H9 (cell line): ENCODE data around the gene SLCO3A1. TPM values are rescaled to one million over a fixed set of nuclear protein-coding genes. Genes with fewer than 3 reads are reported as not detected.

ENCODE experiments used
- DNase-seq: peaks from one replicate; pipeline ENCODE4 v3.0.0-alpha.2; 2017
- H2AFZ ChIP-seq: one replicate; pipeline ENCODE4 v1.6.1; 2013; ENCODE audit warnings: mild to moderate bottlenecking, low read length, control low read depth, moderate library complexity
- H2AK5ac ChIP-seq: 2 replicates; pipeline ENCODE4 v1.6.1; 2013; ENCODE audit warnings: low read length, control low read depth, mixed read lengths; ENCODE audit not compliant: insufficient read length
- H2BK120ac ChIP-seq: one replicate; pipeline ENCODE4 v1.6.1; 2013; ENCODE audit warnings: low read depth, mild to moderate bottlenecking, low read length, control low read depth, inconsistent platforms; ENCODE audit not compliant: poor library complexity, severe bottlenecking
- H2BK12ac ChIP-seq: 2 replicates; pipeline ENCODE4 v1.6.1; 2013; ENCODE audit warnings: low read length, control low read depth, mixed read lengths, low read depth; ENCODE audit not compliant: insufficient read length
- H2BK15ac ChIP-seq: 2 replicates; pipeline ENCODE4 v1.6.1; 2013; ENCODE audit warnings: low read depth, low read length, control low read depth
- H2BK20ac ChIP-seq: one replicate; pipeline ENCODE4 v1.6.1; 2013; ENCODE audit warnings: low read depth, mild to moderate bottlenecking, low read length, control low read depth, inconsistent platforms; ENCODE audit not compliant: poor library complexity, severe bottlenecking
- H2BK5ac ChIP-seq: 2 replicates; pipeline ENCODE4 v1.6.1; 2013; ENCODE audit warnings: low read length, control low read depth, mixed read lengths; ENCODE audit not compliant: insufficient read length
- H3K14ac ChIP-seq: 2 replicates; pipeline ENCODE4 v1.6.1; 2013; ENCODE audit warnings: low read length, control low read depth; ENCODE audit not compliant: insufficient read depth
- H3K18ac ChIP-seq: 2 replicates; pipeline ENCODE4 v1.6.1; 2013; ENCODE audit warnings: low read depth, mild to moderate bottlenecking, mixed read lengths, low read length, control low read depth; ENCODE audit not compliant: insufficient read length
- H3K23ac ChIP-seq: 2 replicates; pipeline ENCODE4 v1.6.1; 2013; ENCODE audit warnings: low read length, control low read depth, mixed read lengths, low read depth; ENCODE audit not compliant: insufficient read length
- H3K23me2 ChIP-seq: 2 replicates; pipeline ENCODE4 v1.6.1; 2013; ENCODE audit warnings: low read depth, mild to moderate bottlenecking, mixed read lengths, low read length, control low read depth; ENCODE audit not compliant: insufficient read length, poor library complexity, severe bottlenecking
- H3K27ac ChIP-seq: 2 replicates; pipeline ENCODE4 v1.5.1; 2013; ENCODE audit warnings: low read length, control low read depth, mixed read lengths, low read depth; ENCODE audit not compliant: insufficient read length
- H3K27me3 ChIP-seq: 2 replicates; pipeline ENCODE4 v1.6.1; 2013; ENCODE audit warnings: low read length, control low read depth, inconsistent platforms; ENCODE audit not compliant: insufficient read depth
- H3K4ac ChIP-seq: 2 replicates; pipeline ENCODE4 v1.6.1; 2013; ENCODE audit warnings: low read depth, mild to moderate bottlenecking, control low read depth, inconsistent platforms, low read length, moderate library complexity
- H3K4me1 ChIP-seq: 2 replicates; pipeline ENCODE4 v1.6.1; 2013; ENCODE audit warnings: low read length, control low read depth, inconsistent platforms; ENCODE audit not compliant: insufficient read depth
- H3K4me2 ChIP-seq: 2 replicates; pipeline ENCODE4 v1.6.1; 2013; ENCODE audit warnings: low read length, control low read depth, mixed read lengths; ENCODE audit not compliant: insufficient read length, insufficient read depth
- H3K56ac ChIP-seq: 2 replicates; pipeline ENCODE4 v1.6.1; 2013; ENCODE audit warnings: low read depth, mild to moderate bottlenecking, mixed read lengths, low read length, control low read depth; ENCODE audit not compliant: insufficient read length
- H3K79me1 ChIP-seq: 2 replicates; pipeline ENCODE4 v1.6.1; 2013; ENCODE audit warnings: low read depth, mild to moderate bottlenecking, moderate library complexity, low read length, control low read depth, inconsistent platforms; ENCODE audit not compliant: insufficient read depth, poor library complexity, severe bottlenecking
- H3K79me2 ChIP-seq: 2 replicates; pipeline ENCODE4 v1.6.1; 2013; ENCODE audit warnings: low read length, control low read depth, inconsistent platforms; ENCODE audit not compliant: insufficient read depth
- H3K9ac ChIP-seq: 2 replicates; pipeline ENCODE4 v1.6.1; 2013; ENCODE audit warnings: low read length, control low read depth, mixed read lengths; ENCODE audit not compliant: insufficient read length; ENCODE audit errors: extremely low read depth
- H3K9me3 ChIP-seq: one replicate; pipeline ENCODE4 v1.6.1; 2013; ENCODE audit warnings: low read depth, low read length, inconsistent platforms; ENCODE audit not compliant: control insufficient read depth
- H3T11ph ChIP-seq: one replicate; pipeline ENCODE4 v1.6.1; 2013; ENCODE audit warnings: mild to moderate bottlenecking, low read length, control low read depth, inconsistent platforms
- H4K20me1 ChIP-seq: one replicate; pipeline ENCODE4 v1.6.1; 2013; ENCODE audit not compliant: control insufficient read depth, insufficient read length, insufficient read depth
- H4K5ac ChIP-seq: 2 replicates; pipeline ENCODE4 v1.6.1; 2013; ENCODE audit warnings: low read depth, mild to moderate bottlenecking, mixed read lengths, low read length, control low read depth; ENCODE audit not compliant: insufficient read length
- H4K8ac ChIP-seq: replicated peaks from 2 replicates; pipeline ENCODE4 v1.6.1; 2013; ENCODE audit warnings: low read length, control low read depth, mixed read lengths, low read depth; ENCODE audit not compliant: insufficient read length
- H4K91ac ChIP-seq: 2 replicates; pipeline ENCODE4 v1.6.1; 2013; ENCODE audit warnings: low read depth, mild to moderate bottlenecking, moderate library complexity, mixed read lengths, low read length, control low read depth; ENCODE audit not compliant: insufficient read length
- H3K27ac Mint-ChIP-seq, 3 experiments: 2 replicates in 2 of 3; 3 replicates in 1 of 3; pipeline ENCODE4 v1.8.0; 2020 to 2021; ENCODE audit warnings: mixed read lengths in 3 of 3, mild to moderate bottlenecking in 1 of 3, moderate library complexity in 1 of 3
- H3K27me3 Mint-ChIP-seq: 2 replicates; pipeline ENCODE4 v1.8.0; 2021; ENCODE audit warnings: low read depth, mild to moderate bottlenecking, moderate library complexity, mixed read lengths
- H3K36me3 Mint-ChIP-seq, 3 experiments: 2 replicates in 2 of 3; 3 replicates in 1 of 3; pipeline ENCODE4 v1.8.0; 2020 to 2021; ENCODE audit warnings: low read depth in 3 of 3, mixed read lengths in 3 of 3; ENCODE audit not compliant: insufficient read depth in 1 of 3
- H3K4me1 Mint-ChIP-seq, 2 experiments: 2 replicates each; pipeline ENCODE4 v1.8.0; 2020; ENCODE audit warnings: mixed read lengths in 2 of 2
- H3K4me3 Mint-ChIP-seq, 2 experiments: 2 replicates in 1 of 2; 3 replicates in 1 of 2; pipeline ENCODE4 v1.8.0; 2020 to 2021; ENCODE audit warnings: mild to moderate bottlenecking in 2 of 2, mixed read lengths in 2 of 2, moderate library complexity in 1 of 2
- H3K9me3 Mint-ChIP-seq, 2 experiments: 2 replicates in 1 of 2; 3 replicates in 1 of 2; pipeline ENCODE4 v1.8.0; 2020; ENCODE audit warnings: mild to moderate bottlenecking in 2 of 2, mixed read lengths in 2 of 2, moderate library complexity in 1 of 2
- WGBS: extraction: QIAGEN DNeasy Blood & Tissue Kit; methylation state at CpG from one replicate; pipeline ENCODE4 v1.1.7; 2013; ENCODE audit warnings: missing lambda C conversion rate, low lambda C conversion rate, mixed read lengths; ENCODE audit not compliant: insufficient read length; ENCODE audit errors: extremely low coverage; 5-methylcytosine and 5-hydroxymethylcytosine counted together
- total RNA-seq: library from RNA; stranded (reverse); gene quantifications from 2 replicates; pipeline ENCODE4 v1.2.1, GENCODE V29; 2021
- TF ChIP-seq, protein P1 (sequence below): fragments of 200-600 bp; sonication (generic); conservative IDR thresholded peaks from 3 replicates; pipeline ENCODE4 v1.8.0; 2021; ENCODE audit warnings: antibody characterized with exemption, mild to moderate bottlenecking

The SLCO3A1 gene
- total RNA-seq, 1 experiment from 2014 or later: 9.4 TPM

DNA sequence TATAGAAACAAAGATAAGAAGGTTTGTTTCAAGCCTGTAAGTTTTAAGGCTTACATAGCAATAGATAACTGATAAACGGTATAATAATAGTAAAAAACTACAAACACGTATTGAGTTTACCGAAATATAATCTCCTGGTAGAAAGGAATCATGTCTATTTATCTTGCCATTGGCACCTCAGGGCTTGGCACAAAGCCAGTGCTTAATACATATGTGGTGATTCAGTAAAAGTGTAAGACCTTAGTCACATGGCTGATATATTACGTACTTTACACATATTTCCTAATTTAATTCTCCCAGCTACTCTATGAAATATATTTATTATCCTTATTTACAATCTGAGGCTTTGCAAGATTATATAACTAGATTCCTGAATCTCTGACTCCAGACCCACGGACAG, 32.0 kb upstream of the SLCO3A1 start:
- Histone ChIP-seq H3K27me3 (no peaks in the 10 kb centered on the region), H3K23me2 (no peaks in the 10 kb centered on the region), H3K4me2 (no peak overlapping the region), H3K18ac (no peak overlapping the region), H3K9ac (no peak overlapping the region), H3K79me1 (no peaks in the 10 kb centered on the region), H4K8ac (no peak overlapping the region), H3K4ac (no peak overlapping the region), H2AK5ac (no peak overlapping the region), H4K20me1 (no peaks in the 10 kb centered on the region), H2BK20ac (no peak overlapping the region), H4K91ac (no peak overlapping the region), H3K23ac (no peak overlapping the region), H2AFZ (no peak overlapping the region), H2BK15ac (no peak overlapping the region), H3T11ph (no peak overlapping the region), H2BK5ac (no peak overlapping the region), H3K79me2 (no peaks in the 10 kb centered on the region), H3K9me3 (no peaks in the 10 kb centered on the region), H3K56ac (no peak overlapping the region), H3K27ac (no peak overlapping the region), H2BK120ac (no peak overlapping the region), H3K4me1 (peaks cover 2% of the 10 kb centered on the region; the same call in 1 of the 2 replicates), H3K14ac (no peak overlapping the region), H4K5ac (no peak overlapping the region), H2BK12ac (no peak overlapping the region)
- Mint-ChIP-seq H3K27ac (no peak overlapping the region), H3K4me1 (peaks cover 13% of the 10 kb centered on the region in 2 experiments), H3K9me3 (no peaks in the 10 kb centered on the region; a peak in 1 of 5 replicates), H3K4me3 (no peak overlapping the region), H3K36me3 (no peaks in the 10 kb centered on the region), H3K27me3 (no peaks in the 10 kb centered on the region; the same call in 1 of the 2 replicates)
- no CpG with 5 or more reads among the region's 5 CpGs for WGBS
- no peak for DNase-seq
- TF ChIP-seq, protein P1, sequence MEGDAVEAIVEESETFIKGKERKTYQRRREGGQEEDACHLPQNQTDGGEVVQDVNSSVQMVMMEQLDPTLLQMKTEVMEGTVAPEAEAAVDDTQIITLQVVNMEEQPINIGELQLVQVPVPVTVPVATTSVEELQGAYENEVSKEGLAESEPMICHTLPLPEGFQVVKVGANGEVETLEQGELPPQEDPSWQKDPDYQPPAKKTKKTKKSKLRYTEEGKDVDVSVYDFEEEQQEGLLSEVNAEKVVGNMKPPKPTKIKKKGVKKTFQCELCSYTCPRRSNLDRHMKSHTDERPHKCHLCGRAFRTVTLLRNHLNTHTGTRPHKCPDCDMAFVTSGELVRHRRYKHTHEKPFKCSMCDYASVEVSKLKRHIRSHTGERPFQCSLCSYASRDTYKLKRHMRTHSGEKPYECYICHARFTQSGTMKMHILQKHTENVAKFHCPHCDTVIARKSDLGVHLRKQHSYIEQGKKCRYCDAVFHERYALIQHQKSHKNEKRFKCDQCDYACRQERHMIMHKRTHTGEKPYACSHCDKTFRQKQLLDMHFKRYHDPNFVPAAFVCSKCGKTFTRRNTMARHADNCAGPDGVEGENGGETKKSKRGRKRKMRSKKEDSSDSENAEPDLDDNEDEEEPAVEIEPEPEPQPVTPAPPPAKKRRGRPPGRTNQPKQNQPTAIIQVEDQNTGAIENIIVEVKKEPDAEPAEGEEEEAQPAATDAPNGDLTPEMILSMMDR: no peak
